Fibroblast of skin of right biceps (primary cell): Measurements from ENCODE around the gene ISL1.
A peak's percentile ranks its signal among the peaks of the same experiment; 100 is the strongest.

Experiments
- DNase-seq: peaks from one replicate; pipeline ENCODE4 v3.0.0-alpha.2; 2013

ISL1 gene

DNA sequence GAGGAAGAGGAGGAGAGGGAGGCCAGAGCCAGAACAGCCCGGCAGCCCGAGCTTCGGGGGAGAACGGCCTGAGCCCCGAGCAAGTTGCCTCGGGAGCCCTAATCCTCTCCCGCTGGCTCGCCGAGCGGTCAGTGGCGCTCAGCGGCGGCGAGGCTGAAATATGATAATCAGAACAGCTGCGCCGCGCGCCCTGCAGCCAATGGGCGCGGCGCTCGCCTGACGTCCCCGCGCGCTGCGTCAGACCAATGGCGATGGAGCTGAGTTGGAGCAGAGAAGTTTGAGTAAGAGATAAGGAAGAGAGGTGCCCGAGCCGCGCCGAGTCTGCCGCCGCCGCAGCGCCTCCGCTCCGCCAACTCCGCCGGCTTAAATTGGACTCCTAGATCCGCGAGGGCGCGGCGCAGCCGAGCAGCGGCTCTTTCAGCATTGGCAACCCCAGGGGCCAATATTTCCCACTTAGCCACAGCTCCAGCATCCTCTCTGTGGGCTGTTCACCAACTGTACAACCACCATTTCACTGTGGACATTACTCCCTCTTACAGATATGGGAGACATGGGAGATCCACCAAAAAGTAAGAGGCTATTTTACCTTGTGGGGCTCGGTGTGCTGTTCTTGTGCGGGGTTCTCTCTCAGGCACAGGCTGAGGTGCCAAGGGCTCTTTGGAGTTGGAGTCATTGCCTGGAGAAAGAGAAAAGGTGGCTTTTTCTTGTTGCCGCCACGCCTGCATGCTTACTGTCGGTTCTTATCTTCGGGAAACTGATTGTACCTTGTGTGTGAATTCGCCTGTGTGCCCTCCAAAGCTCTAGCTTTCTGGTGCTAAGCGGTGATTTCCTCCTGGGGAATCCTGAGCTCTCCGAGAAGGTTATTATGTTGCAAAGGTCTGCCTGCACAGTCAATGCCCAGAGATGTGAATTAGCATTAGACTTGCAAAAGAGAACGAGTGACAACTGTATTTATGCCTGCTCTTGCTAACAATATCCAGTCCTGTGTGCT is at the start of gene ISL1:
Gene ISL1, plus strand, starts transcription at position 318 of the 991 bp plus-strand sequence. Its CDS starts 224 bp downstream, at position 542.
- peak; percentile 66 for DNase-seq

GRCh38 chr5:51336878-51337277 is 46.4 kb upstream of the ISL1 start:
- DNase-seq, result no peak

DNA sequence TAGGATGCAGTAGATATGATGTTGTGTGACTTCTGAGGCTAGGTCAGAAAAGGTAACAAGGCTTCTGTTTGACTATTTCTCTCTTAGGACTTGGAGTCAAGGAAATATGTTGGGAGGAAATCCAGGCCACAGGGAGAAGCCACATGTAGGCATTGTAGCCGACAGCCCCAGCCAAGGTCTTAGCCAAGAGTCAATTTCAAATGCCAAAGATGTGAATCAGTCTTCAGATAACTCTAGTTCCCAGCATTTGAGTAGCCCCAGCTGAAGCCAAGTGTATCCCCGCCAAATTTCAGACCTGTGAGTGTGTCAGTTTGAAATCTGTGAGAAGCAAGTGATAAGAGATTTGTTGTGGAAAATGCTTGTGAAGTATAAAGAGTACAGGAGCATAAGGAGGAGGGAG is 38.1 kb upstream of the ISL1 start:
- DNase-seq, result peak; percentile 0

GRCh38 chr5:51347157-51347556 is 36.1 kb upstream of the ISL1 start:
- DNase-seq, result no peak

- DNase-seq, result no peak
These were observed 35.5 kb upstream of the ISL1 start for GRCh38 chr5:51347704-51348103.

DNA sequence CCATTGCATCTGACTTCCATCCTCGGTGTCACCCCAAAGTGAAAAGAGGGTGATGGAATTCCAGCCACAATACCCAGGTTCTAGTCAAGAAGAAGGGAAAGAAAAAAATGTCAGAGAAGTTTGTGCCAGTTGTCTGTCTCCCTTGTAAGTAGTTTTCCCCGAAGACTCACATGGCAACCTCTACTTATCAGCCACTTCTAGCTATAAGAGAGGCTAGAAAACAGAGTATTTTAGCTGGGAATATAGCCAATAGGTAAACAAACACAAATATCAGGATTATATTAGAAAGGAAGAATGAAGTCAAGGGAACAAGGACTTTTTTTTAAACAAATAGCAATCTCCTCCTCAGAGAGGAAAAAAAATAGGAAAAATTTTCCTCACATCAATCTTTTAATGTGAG is 12.2 kb upstream of the ISL1 start:
- no peak for DNase-seq

- DNase-seq, result no peak
These were observed 9.2 kb upstream of the ISL1 start for GRCh38 chr5:51373880-51374523.

DNA sequence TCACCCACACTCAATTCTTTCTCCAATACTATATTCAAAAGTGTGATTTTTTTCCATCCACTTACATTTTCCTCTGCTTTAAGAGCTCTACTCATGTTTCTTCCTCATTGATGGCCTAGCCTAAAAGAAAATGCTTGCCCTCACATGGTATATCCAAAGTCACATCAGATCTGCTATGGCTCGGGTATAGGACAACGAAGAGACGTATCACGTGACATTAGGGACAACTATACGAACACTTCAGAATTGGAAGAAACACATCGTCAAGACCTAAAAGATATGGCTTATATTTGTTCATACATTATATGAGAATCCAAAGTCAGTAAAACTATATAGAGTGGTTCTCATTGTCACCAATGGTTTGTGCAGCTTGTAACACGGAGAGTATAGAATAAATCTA is 8.2 kb upstream of the ISL1 start:
- DNase-seq, result no peak

DNA sequence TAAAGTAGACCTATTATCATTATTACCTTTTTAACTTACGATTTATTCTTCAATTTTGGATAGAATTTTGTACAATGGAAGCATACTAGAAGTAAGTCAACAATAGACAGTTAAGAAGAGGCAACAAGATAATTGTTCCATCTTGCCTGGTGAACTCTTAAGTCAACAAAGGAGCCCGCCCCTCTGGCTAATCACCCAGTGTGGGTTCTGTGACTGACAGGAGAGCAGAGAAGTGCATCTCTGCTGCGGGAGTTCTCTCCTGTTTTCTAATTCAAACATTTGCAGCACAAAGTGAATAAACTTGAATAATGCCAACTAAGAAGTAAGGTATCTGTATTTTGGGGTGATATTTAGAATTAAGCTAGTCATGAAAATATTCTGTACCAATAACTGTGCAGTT is 6.7 kb upstream of the ISL1 start:
- DNase-seq, result no peak

- no peak for DNase-seq
These were observed 5.8 kb upstream of the ISL1 start for GRCh38 chr5:51377151-51378060.

GRCh38 chr5:51378061-51378409 is 5.2 kb upstream of the ISL1 start:
- DNase-seq, result no peak

- DNase-seq, result no peak
These were observed 4.6 kb upstream of the ISL1 start for GRCh38 chr5:51378448-51379330.

- DNase-seq, result no peak
These were observed 3.9 kb upstream of the ISL1 start for GRCh38 chr5:51379331-51379700.

GRCh38 chr5:51380603-51381207 is 2.5 kb upstream of the ISL1 start:
- DNase-seq, result no peak

DNA sequence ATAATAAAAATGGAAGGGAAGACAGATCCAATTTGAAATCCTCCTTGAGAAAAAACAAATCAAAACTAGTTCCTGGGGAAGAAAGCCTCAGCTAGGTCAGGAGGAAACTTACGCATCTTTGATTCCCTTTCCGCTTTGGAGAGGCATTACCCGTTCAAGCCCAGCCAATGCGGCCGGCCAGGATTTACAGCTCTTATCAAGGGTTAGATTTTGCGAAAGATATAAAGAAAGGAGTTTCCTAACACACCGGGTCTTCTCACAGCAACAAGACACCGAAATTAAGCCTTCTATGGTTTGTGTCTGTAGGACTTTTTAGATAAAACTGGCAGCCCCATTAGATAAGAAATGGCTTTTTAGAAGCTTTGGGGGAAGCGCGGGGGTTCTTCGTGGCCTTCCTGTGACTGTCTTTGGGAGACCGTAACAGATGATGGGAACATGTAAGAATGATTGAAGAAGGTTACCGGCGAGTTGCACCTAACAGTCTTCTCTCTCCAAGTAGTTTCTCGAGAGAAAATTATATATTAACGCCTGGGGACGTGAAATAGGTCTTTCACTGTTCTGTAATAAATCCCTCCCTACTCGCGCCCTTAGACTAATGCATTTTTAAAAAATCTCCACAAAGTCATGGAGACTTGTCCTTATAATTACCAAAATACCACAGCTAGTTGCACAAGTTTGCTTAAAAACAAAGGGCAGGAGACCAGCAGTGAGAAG is 1.3 kb upstream of the ISL1 start:
- no peak for DNase-seq

DNA sequence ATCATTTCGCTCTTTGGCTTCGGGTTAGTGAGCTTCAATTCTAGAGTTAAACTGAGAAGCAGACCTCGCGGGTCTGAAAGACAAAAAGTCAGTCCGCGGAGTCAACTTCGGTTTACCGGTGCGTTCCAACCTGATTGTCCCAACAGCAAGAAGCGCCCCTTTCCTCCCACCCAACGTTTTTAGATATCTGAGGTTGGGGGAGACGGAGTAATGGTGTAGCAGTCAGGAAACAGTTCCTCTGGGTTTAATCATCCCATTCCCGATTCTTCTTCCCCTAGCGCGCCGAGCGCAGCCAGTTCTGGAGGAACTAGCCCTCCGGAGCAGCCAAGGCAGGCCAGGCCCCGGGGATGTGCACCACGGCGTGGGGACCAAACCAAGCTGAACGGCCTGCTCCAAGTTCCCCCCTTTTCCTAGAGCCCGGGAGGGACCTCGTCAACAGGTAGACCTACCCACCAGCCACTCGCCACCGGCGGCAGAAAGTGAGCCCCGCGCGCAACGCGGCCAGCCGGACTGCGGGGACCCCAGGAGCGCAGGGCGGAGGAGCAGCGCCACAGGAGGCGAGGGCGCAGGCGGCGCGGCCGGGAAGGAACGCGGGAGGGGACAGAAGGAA is 622 bp upstream of the ISL1 start:
- DNase-seq, result peak; percentile 2

GRCh38 chr5:51384281-51384840 is 1.1 kb downstream of the ISL1 start:
- DNase-seq, result no peak

DNA sequence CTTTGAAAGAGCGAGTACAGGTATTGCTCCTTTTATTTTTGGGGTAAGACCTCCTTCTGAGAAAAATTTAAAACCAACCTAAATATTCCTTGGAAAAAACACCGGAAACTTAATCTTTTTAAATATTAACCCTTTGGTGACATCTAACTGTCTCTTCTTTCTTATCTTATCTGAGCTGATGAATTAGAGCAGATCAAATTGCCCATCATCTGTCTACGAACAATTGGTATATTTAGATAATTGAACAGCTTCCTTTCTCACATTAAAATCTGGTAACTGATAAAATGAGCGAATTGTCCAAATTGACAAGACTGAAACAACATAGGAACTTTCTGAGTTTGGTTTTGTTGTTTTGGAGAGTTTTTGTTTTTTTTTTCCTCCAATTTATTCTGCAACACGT is 2.0 kb downstream of the ISL1 start:
- no peak for DNase-seq

DNA sequence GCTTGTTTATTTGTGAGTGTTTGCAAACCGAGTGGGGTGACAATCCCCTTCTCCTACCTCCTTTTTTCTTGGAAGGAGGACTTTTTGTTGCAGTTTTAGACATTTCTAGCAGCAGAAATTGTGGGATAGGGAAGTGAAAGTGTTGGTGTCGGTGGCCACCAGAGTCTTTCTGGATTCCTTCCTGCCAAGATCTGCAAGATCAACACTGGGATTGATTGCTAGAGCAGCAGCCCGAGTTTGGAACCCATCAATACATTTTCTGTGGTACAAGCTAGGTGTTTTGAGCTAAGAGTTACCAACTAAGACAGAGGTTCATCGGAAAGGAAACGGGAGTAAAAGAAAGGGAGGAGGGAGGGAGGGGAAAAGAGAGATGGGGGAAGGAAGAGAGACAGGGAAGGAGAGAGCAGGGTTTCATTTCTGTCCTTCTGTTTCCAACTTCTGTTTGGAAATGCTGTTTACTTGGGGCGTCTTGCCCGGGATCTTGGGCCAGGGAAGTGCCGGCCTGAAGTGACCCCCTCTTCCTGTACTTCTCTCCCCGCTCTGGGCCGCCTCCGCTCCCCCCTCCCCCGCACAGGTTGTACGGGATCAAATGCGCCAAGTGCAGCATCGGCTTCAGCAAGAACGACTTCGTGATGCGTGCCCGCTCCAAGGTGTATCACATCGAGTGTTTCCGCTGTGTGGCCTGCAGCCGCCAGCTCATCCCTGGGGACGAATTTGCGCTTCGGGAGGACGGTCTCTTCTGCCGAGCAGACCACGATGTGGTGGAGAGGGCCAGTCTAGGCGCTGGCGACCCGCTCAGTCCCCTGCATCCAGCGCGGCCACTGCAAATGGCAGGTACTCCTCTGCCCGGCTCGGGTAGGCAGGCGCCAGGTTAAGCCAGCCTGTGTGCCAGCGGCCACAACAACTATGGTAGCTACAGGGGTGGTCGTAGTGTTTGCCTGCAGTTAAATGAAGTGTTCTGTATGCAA is 4.0 kb downstream of the ISL1 start:
- no peak for DNase-seq
